ENCODE data around the gene EEF1A2.

EEF1A2 gene

DNA sequence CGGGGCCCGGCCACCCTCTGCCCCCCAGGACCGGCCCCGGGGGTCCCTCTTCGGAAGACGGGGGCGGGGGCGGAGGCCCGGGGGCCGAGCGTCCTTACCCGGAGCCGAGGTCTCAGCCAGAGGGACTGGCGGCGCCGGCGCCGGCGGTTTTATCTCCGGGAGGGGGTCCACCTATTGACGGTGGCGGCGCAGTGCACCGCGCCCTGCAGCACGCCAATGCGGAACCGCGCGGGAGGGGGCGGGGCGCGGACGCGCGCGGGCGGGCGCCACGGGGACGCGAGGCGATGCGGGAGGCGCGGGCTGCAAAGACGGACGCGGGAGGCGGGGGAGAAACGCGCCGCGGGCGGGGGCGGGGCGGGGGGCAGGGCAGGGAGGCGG, at the start of gene EEF1A2:
Gene EEF1A2, minus strand, starts transcription at position 124 of the 378 bp plus-strand sequence. CDS start 1,320 bp downstream, outside the sequence.
- peak; percentile 44 for DNase-seq

DNA sequence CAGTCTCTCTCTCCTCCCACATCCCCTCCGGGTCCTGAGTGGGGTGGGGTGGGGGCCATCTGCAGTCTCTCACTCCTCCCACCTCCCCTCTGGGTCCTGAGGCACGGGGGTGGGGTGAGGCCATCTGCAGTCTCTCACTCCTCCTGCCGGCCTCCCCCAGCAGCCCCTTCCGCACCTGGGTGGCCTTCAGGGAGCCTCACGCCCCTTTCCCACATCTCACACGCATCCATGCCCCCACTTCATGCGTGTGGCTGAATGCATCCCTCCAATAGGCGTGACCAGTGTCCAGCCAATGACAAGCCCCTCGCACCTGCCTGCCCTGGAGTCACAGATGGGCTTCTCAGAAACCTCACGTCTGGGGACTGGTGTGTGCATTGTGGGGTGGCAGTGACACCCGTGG, 49.7 kb upstream of the EEF1A2 start:
- no peak for DNase-seq

- no peak for DNase-seq
Measured at GRCh38 chr20:63547725-63548480, 49.0 kb upstream of the EEF1A2 start, which contains the start of gene SRMS. Gene SRMS (minus strand): TSS chr20:63547749. CDS start chr20:63547463, 286 bp downstream.

GRCh38 chr20:63546956-63547724, 48.3 kb upstream of the EEF1A2 start:
- no peak for DNase-seq

GRCh38 chr20:63546256-63546955, 47.5 kb upstream of the EEF1A2 start:
- no peak for DNase-seq

- no peak for DNase-seq
Measured at GRCh38 chr20:63545814-63546213, 46.9 kb upstream of the EEF1A2 start.

DNA sequence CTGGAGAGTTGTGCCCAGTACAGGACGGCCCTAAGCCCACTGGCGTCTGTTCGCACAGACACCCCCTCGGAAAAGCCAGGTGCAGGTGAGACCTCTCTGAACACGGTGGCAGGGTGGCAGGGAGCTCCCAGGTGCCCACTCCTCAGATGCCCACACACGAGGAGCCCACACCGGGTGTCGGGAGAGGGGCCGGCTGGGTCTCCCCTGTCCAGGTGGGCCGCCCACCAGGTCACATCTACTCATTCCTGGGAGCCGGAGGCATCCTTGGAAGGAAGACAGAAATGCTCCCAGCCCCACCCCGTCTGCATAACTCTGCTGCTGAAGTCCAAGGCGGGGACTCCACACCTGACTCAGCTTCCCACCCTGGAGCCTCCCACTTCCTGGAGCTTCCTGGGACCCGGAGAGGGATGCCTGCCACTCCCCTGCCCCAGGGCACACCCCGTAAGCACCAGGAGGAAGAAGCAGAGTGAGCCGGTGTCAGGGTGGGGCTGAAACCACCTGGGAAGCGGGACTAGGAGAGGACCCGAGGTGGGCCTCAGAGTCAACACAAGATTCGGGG, 46.2 kb upstream of the EEF1A2 start:
- no peak for DNase-seq

- no peak for DNase-seq
Measured at GRCh38 chr20:63544241-63544957, 45.5 kb upstream of the EEF1A2 start.

- DNase-seq = no peak
Measured at GRCh38 chr20:63543733-63544132, 44.9 kb upstream of the EEF1A2 start.

- no peak for DNase-seq
Measured at GRCh38 chr20:63543131-63543530, 44.2 kb upstream of the EEF1A2 start.

GRCh38 chr20:63542696-63543095, 43.8 kb upstream of the EEF1A2 start:
- DNase-seq = no peak

DNA sequence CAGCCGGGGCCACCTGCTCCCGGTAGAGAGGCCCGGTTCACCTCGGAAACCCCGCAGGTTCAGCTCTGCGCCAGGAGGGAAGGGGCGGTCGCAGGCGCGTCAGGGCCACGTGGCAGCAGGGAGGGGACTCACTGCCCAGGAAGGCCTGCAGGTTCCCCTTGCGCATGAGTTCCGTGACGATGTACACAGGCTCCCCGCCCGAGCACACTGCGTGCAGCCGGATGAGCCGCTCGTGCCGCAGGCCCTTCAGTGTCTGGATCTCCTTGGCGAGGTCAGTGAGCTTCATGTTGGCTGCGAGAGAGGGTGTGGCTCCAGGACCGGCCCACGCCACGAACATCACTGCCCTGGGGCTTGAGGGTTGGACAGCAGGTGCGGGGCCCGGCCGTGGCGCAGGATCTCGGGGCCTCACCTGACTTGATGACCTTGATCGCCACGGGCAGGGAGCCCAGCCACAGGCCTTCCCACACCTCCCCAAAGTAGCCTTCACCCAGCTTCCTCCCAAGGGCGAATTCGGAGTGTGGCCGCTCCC, 43.2 kb upstream of the EEF1A2 start:
- no peak for DNase-seq

DNA sequence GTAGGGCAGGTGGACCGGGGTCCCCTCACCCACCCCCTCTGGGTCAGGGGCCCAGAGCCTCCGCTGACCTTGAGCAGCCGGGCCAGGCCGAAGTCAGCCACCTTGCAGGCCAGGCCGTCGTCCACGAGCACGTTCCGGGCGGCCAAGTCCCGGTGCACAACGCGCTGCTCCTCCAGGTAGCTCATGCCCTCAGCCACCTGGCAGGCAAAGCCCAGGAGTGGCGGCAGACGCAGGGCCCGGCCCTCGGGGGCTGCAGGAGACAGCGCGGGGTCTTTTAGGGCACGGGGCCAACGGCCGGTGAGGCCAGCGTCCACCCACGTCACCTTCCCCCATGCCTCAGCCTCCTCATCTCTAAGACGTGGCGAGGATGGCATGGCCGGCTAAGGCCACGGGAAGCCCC, 42.5 kb upstream of the EEF1A2 start:
- no peak for DNase-seq

GRCh38 chr20:63540417-63541186, 41.7 kb upstream of the EEF1A2 start:
- DNase-seq = no peak

GRCh38 chr20:63539441-63540370, 40.8 kb upstream of the EEF1A2 start:
- no peak for DNase-seq

DNA sequence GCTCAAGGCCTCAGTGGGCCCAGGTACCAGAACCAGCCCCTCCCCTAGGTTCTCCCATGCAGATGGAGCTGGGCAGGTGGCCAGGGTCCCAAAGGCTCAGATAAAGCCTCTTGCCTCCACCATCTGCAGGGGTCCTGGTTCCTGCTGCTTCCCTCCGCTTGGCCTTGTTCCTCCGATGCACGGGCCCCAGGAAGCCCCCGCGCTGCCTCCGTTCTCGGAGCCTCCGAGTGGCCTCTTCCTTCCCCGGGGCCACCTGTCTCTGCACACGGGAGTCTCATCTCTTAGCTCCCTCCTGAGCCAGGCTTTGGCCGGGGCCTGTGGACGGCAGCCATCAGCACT, 40.2 kb upstream of the EEF1A2 start:
- no peak for DNase-seq

DNA sequence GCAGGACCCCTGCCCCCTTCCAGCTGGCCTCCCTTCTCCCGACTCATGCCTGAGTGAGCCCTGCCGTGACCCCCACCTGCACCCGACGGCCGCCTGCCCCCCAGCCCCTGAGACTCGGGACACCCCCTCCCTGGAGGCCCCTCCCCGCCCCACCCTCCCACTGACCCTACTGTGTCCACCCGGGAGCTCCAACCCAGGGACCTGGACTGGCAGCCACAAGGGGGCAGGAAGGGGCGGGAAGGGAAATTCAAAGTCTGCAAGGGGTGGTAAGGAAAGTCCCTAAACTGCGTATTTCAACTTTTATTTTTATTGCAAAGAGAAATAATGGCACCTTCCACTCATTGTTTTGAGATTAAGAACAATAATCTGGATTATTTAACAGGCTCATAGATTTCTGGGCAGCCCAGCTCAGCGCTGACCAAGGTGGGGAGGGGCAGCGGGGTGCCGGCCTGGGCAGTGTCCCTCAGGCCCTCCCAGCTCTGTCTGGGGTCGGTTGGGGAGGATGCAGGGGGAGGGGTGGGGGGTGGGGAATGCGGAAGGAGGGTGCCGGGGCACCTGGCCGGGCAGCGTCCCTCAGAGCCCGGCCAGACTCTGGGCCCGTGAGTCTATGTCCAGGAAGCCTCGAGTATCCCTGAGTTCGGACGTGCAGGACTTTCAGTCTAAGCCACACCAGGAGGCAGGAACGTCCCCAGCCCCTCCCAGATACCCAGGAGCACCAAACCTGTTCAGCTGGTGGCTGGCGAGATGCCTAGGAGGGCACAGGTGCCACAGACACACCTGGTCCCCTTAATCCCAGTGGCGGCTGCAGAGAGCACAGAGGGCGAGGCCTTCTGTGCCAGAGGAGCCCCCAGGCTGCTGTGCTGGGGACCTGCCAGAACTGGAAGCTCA, 39.6 kb upstream of the EEF1A2 start:
- DNase-seq = peak; percentile 31

- DNase-seq = peak; percentile 96
Measured at GRCh38 chr20:63537525-63538203, 38.8 kb upstream of the EEF1A2 start.
